GM12878 (cell line): Measurements from ENCODE around the gene PRR15. TPM values are rescaled to one million over a fixed set of nuclear protein-coding genes. Genes with fewer than 3 reads are reported as not detected.

ENCODE experiments used
- ATAC-seq: fragments of 200-7000 bp; cut with Tn5 transposase; 3 replicates; pipeline ENCODE4 v1.9.1; 2020; ENCODE audit warnings: mild to moderate bottlenecking, moderate library complexity
- BruUV-seq: library from RNA; stranded (reverse); fragments of 400-500 nt; replicated peaks from 2 replicates; lab custom pipeline; 2021; lab: Mats Ljungman, UMichigan
- CTCF ChIA-PET: fragments of 300-600 bp; sonication (Branson Sonifier 250); formaldehyde crosslinking; extraction: SDS; loops from one replicate; lab custom pipeline; 2021; ENCODE audit warnings: inconsistent platforms; lab: Yijun Ruan, JAX
- POLR2A ChIA-PET: fragments of 350-600 bp; formaldehyde crosslinking; extraction: SDS; loops from one replicate; lab custom pipeline; 2021; ENCODE audit warnings: inconsistent platforms; lab: Charles Lee
- RAD21 ChIA-PET: fragments of 300-600 bp; sonication (Branson Sonifier 250); formaldehyde crosslinking; loops from one replicate; lab custom pipeline; 2023; ENCODE audit warnings: antibody characterized with exemption; ENCODE audit not compliant: unreplicated experiment; lab: Charles Lee
- SMC1A ChIA-PET: fragments of 300-600 bp; sonication (Branson Sonifier 250); formaldehyde crosslinking; loops from one replicate; lab custom pipeline; 2023; ENCODE audit not compliant: unreplicated experiment, uncharacterized antibody; lab: Charles Lee
- DNase-seq: peaks from one replicate; pipeline ENCODE4 v3.0.0-alpha.2; 2011; ENCODE audit warnings: low read depth, low spot score
- FAIRE-seq: peaks from 3 replicates; lab custom pipeline; 2011; peaks lifted over from hg19 to GRCh38; lab: Jason Lieb, UNC
- H2AFZ ChIP-seq: 2 replicates; pipeline ENCODE4 v1.6.0; 2011; ENCODE audit warnings: low read depth, low read length, control low read depth; ENCODE audit not compliant: control insufficient read depth
- H3K27ac ChIP-seq: 2 replicates; pipeline ENCODE4 v1.5.1; 2011; ENCODE audit warnings: control low read depth; ENCODE audit not compliant: control insufficient read depth, insufficient read depth
- H3K27me3 ChIP-seq, 2 experiments: replicated peaks in 1 of 2; 2 replicates each; pipeline versions ENCODE4 v1.6.0 to v1.6.1; 2011; ENCODE audit warnings: low read length in 1 of 2; ENCODE audit not compliant: control insufficient read depth in 2 of 2, insufficient read depth in 2 of 2
- H3K36me3 ChIP-seq, 2 experiments: 2 replicates each; pipeline ENCODE4 v1.5.1; 2011; ENCODE audit warnings: low read length in 1 of 2; ENCODE audit not compliant: control insufficient read depth in 2 of 2, insufficient read depth in 2 of 2
- H3K4me1 ChIP-seq: 2 replicates; pipeline ENCODE4 v1.6.1; 2011; ENCODE audit warnings: mild to moderate bottlenecking, low read length, moderate library complexity, mixed read lengths; ENCODE audit not compliant: control insufficient read depth, insufficient read depth
- H3K4me2 ChIP-seq: 2 replicates; pipeline ENCODE4 v1.6.0; 2011; ENCODE audit warnings: control low read depth; ENCODE audit not compliant: control insufficient read depth, insufficient read depth
- H3K4me3 ChIP-seq: fragments of 200-600 bp; sonication (generic); 2 replicates; pipeline ENCODE4 v1.5.1; 2016
- H3K79me2 ChIP-seq: 2 replicates; pipeline ENCODE4 v1.6.0; 2011; ENCODE audit warnings: low read length; ENCODE audit not compliant: control insufficient read depth, insufficient read depth
- H3K9ac ChIP-seq: 2 replicates; pipeline ENCODE4 v1.8.0; 2011; ENCODE audit warnings: low read length, control low read depth, mixed read lengths; ENCODE audit not compliant: control insufficient read depth, insufficient read depth
- H3K9me3 ChIP-seq: replicated peaks from 3 replicates; pipeline ENCODE4 v1.5.1; 2011; ENCODE audit warnings: mild to moderate bottlenecking, low read length; ENCODE audit not compliant: control insufficient read depth, insufficient read depth
- H4K20me1 ChIP-seq: 2 replicates; pipeline ENCODE4 v1.6.0; 2011; ENCODE audit not compliant: control insufficient read depth, insufficient read depth
- FOXK2 ChIP-seq: fragments of 450-650 bp; IDR thresholded peaks from 2 replicates; pipeline ENCODE4 v1.6.1; 2017; ENCODE audit warnings: mild to moderate bottlenecking, moderate library complexity
- HCFC1 ChIP-seq: fragments of 150-350 bp; IDR thresholded peaks from 2 replicates; pipeline ENCODE4 v1.6.1; 2014; ENCODE audit warnings: low read length
- JUND ChIP-seq: IDR thresholded peaks from 2 replicates; pipeline ENCODE4 v1.6.1; 2012; ENCODE audit warnings: low read depth, mild to moderate bottlenecking, low read length, improper control_type of control experiment, moderate library complexity
- LARP7 ChIP-seq: fragments of 450-650 bp; IDR thresholded peaks from 2 replicates; pipeline ENCODE4 v1.6.1; 2017; ENCODE audit warnings: mild to moderate bottlenecking
- NFYA ChIP-seq: IDR thresholded peaks from 2 replicates; pipeline ENCODE4 v1.6.1; 2011; ENCODE audit warnings: low read depth, mild to moderate bottlenecking, low read length, improper control_type of control experiment, borderline replicate concordance
- NR2C2 ChIP-seq: IDR thresholded peaks from 2 replicates; pipeline ENCODE4 v1.6.1; 2011; ENCODE audit warnings: borderline replicate concordance, low read depth; ENCODE audit not compliant: control insufficient read depth, insufficient read length
- PML ChIP-seq: IDR thresholded peaks from 2 replicates; pipeline ENCODE4 v1.6.1; 2012; ENCODE audit warnings: low read length, inconsistent platforms
- POLR2AphosphoS5 ChIP-seq: IDR thresholded peaks from 2 replicates; pipeline ENCODE4 v1.6.1; 2011; ENCODE audit warnings: mild to moderate bottlenecking, low read length, inconsistent platforms
- RB1 ChIP-seq: fragments of 450-650 bp; formaldehyde crosslinking; IDR thresholded peaks from 2 replicates; pipeline ENCODE4 v1.6.1; 2017; ENCODE audit warnings: mild to moderate bottlenecking, borderline replicate concordance
- RFX5 ChIP-seq: IDR thresholded peaks from 2 replicates; pipeline ENCODE4 v1.6.1; 2011; ENCODE audit warnings: low read depth, low read length, improper control_type of control experiment
- ZNF622 ChIP-seq: fragments of 450-650 bp; IDR thresholded peaks from 2 replicates; pipeline ENCODE4 v1.6.1; 2017; ENCODE audit warnings: mild to moderate bottlenecking, inconsistent platforms
- WGBS: methylation state at CpG from one replicate; pipeline ENCODE4 v1.1.6; 2016; ENCODE audit warnings: low lambda C conversion rate; ENCODE audit not compliant: insufficient replicate concordance, insufficient coverage; ENCODE audit errors: missing lambda C conversion rate; 5-methylcytosine and 5-hydroxymethylcytosine counted together
- in situ Hi-C: fragments of 300-500 bp; cut with MboI; formaldehyde crosslinking; loops from 9 replicates; pipeline ENCODE4 v1.14.3; 2018; ENCODE audit warnings: mixed read lengths
- intact Hi-C: fragments of 100-400 bp; cut with micrococcal nuclease; formaldehyde crosslinking; loops from one replicate; pipeline ENCODE4 v1.14.2; 2022; ENCODE audit not compliant: unreplicated experiment
- polyA plus RNA-seq, 11 experiments: library from polyadenylated mRNA; depleted of rRNA in 4 of 11; unstranded in 6 of 11; stranded (reverse) in 5 of 11; fragments of >200 nt; fragmentation: Nextera tagmentation in 4 of 11; fragmentation: Illumina TruSeq in 1 of 11; extraction: Ambion mirVana in 4 of 11; extraction: Trizol in 1 of 11; gene quantifications; 1 replicate in 1 of 11; 2 replicates in 10 of 11; pipeline versions ENCODE4 v1.2.1 to v1.2.3, GENCODE V29; 2011 to 2016; ENCODE audit warnings: inconsistent platforms in 2 of 11, missing spikeins in 2 of 11, low read depth in 1 of 11
- total RNA-seq, 4 experiments: library from RNA; depleted of rRNA in 3 of 4; stranded (reverse); fragments of >200 nt in 3 of 4; fragmentation: Illumina TruSeq in 1 of 4; extraction: Trizol in 1 of 4; gene quantifications; 2 replicates each; pipeline versions ENCODE4 v1.2.1 to v1.2.3, GENCODE V29; 2013 to 2021
- TF ChIP-seq, protein P1 (sequence below): fragments of 450-650 bp; IDR thresholded peaks from 2 replicates; pipeline ENCODE4 v1.6.1; 2016; ENCODE audit warnings: mild to moderate bottlenecking
- TF ChIP-seq, protein P2 (sequence below): IDR thresholded peaks from 2 replicates; pipeline ENCODE4 v1.6.1; 2011; ENCODE audit warnings: mild to moderate bottlenecking, low read depth, low read length, moderate library complexity; ENCODE audit not compliant: insufficient replicate concordance

Gene PRR15
- total and polyA plus RNA-seq, 10 of the 15 experiments (the other 5 are each of a cell fraction or from before 2014, with no cell fraction given), result not detected

- TF ChIP-seq JUND (no peak), PML (no peak), LARP7 (no peak), HCFC1 (no peak), NFYA (no peak)
- TF ChIP-seq, protein P1, sequence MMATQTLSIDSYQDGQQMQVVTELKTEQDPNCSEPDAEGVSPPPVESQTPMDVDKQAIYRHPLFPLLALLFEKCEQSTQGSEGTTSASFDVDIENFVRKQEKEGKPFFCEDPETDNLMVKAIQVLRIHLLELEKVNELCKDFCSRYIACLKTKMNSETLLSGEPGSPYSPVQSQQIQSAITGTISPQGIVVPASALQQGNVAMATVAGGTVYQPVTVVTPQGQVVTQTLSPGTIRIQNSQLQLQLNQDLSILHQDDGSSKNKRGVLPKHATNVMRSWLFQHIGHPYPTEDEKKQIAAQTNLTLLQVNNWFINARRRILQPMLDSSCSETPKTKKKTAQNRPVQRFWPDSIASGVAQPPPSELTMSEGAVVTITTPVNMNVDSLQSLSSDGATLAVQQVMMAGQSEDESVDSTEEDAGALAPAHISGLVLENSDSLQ, result no peak
These were observed 7.0 kb upstream of the PRR15 start (continued) for GRCh38 chr7:29556405-29557195.

DNA sequence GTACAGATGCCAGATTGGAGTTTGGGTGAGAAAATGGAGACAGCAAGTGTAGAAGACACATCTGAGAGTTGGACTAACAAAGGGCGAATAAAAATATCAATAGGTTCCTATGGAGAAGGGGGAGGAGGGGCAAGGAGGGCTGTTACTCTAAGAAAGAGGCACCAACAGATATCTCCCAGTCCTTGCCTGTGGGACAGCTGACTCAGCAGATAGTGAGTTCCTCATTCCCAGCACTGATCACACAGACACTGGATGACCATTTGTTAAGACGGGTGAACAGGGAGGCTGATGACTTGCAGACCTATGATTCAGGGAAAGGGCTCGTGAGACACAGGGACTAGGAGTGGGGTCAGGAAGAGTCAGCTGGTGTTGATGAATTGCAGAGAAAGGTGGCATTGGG lies 5.7 kb upstream of the PRR15 start:
- TF ChIP-seq, protein P2, sequence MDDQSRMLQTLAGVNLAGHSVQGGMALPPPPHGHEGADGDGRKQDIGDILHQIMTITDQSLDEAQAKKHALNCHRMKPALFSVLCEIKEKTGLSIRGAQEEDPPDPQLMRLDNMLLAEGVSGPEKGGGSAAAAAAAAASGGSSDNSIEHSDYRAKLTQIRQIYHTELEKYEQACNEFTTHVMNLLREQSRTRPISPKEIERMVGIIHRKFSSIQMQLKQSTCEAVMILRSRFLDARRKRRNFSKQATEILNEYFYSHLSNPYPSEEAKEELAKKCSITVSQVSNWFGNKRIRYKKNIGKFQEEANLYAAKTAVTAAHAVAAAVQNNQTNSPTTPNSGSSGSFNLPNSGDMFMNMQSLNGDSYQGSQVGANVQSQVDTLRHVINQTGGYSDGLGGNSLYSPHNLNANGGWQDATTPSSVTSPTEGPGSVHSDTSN, result no peak
- no peak for TF ChIP-seq RB1
- TF ChIP-seq ZNF622, result no peak
- TF ChIP-seq NR2C2, result no peak
- TF ChIP-seq RFX5, result no peak
- TF ChIP-seq FOXK2, result no peak
- no peak for TF ChIP-seq POLR2AphosphoS5
- WGBS, result 15% methylated on average over 3 of the region's 3 CpGs
- RAD21 ChIA-PET, result no interaction called here
- no peaks in the 10 kb centered on the region for H3K36me3 ChIP-seq
- H3K9ac ChIP-seq, result no peak overlapping the region
- H2AFZ ChIP-seq, result no peak overlapping the region
- no peak overlapping the region for H3K4me3 ChIP-seq
- ATAC-seq (no peak), FAIRE-seq (no peak), DNase-seq (no peak)
- POLR2A ChIA-PET, result no interaction called here
- SMC1A ChIA-PET, result no interaction called here
- H3K27ac ChIP-seq, result no peak overlapping the region
- no peaks in the 10 kb centered on the region for H3K4me1 ChIP-seq
- H3K4me2 ChIP-seq, result no peak overlapping the region
- H3K9me3 ChIP-seq, result no peaks in the 10 kb centered on the region
- intact Hi-C loops, result no loop called here
- CTCF ChIA-PET, result no interaction called here
- no peaks in the 10 kb centered on the region for H3K79me2 ChIP-seq
- in situ Hi-C loops, result no loop called here
- BruUV-seq, result no TSS peak
- peaks cover 1 to 3% of the 10 kb centered on the region in 2 experiments for H3K27me3 ChIP-seq
- no peaks in the 10 kb centered on the region for H4K20me1 ChIP-seq
